HEK293T (cell line): Measurements from ENCODE around the gene COPG2.

ENCODE experiments used
- CTCF ChIA-PET: fragments of 350-600 bp; formaldehyde crosslinking; extraction: SDS; loops from one replicate; lab custom pipeline; 2021; ENCODE audit warnings: antibody characterized with exemption, inconsistent platforms; lab: Yijun Ruan, JAX
- POLR2A ChIA-PET: fragments of 350-600 bp; formaldehyde crosslinking; extraction: SDS; loops from one replicate; lab custom pipeline; 2020; ENCODE audit warnings: antibody characterized with exemption, inconsistent platforms; lab: Yijun Ruan, JAX
- DNase-seq: peaks from one replicate; pipeline ENCODE4 v3.0.0; 2012; ENCODE audit warnings: mixed read lengths; ENCODE audit errors: extremely low spot score
- ARNT ChIP-seq: fragments of 450-650 bp; IDR thresholded peaks from 2 replicates; pipeline ENCODE4 v1.6.1; 2017; ENCODE audit warnings: mild to moderate bottlenecking
- BHLHE40 ChIP-seq: fragments of 450-650 bp; IDR thresholded peaks from 2 replicates; pipeline ENCODE4 v1.6.1; 2016; ENCODE audit warnings: mild to moderate bottlenecking, moderate library complexity, borderline replicate concordance
- CTBP1 ChIP-seq: fragments of 450-650 bp; IDR thresholded peaks from 2 replicates; pipeline ENCODE4 v1.6.1; 2016; ENCODE audit warnings: borderline replicate concordance
- ELF4 ChIP-seq: fragments of 450-650 bp; IDR thresholded peaks from 2 replicates; pipeline ENCODE4 v1.6.1; 2017; ENCODE audit warnings: antibody characterized with exemption
- FOXA1 ChIP-seq: fragments of 450-650 bp; IDR thresholded peaks from 2 replicates; pipeline ENCODE4 v1.6.1; 2016; ENCODE audit warnings: mild to moderate bottlenecking
- FOXK2 ChIP-seq: fragments of 450-650 bp; IDR thresholded peaks from 2 replicates; pipeline ENCODE4 v1.6.1; 2016; ENCODE audit warnings: mild to moderate bottlenecking
- FOXM1 ChIP-seq: fragments of 450-650 bp; IDR thresholded peaks from 2 replicates; pipeline ENCODE4 v1.6.1; 2017; ENCODE audit warnings: mild to moderate bottlenecking, borderline replicate concordance
- HDGF ChIP-seq: fragments of 450-650 bp; IDR thresholded peaks from 2 replicates; pipeline ENCODE4 v1.6.1; 2017; ENCODE audit warnings: antibody characterized with exemption, borderline replicate concordance
- L3MBTL2 ChIP-seq: fragments of 450-650 bp; conservative IDR thresholded peaks from 2 replicates; pipeline ENCODE4 v1.6.1; 2016; ENCODE audit warnings: mild to moderate bottlenecking
- LEF1 ChIP-seq: fragments of 450-650 bp; IDR thresholded peaks from 2 replicates; pipeline ENCODE4 v1.6.1; 2017; ENCODE audit warnings: mild to moderate bottlenecking, borderline replicate concordance
- NFRKB ChIP-seq: fragments of 450-650 bp; IDR thresholded peaks from 2 replicates; pipeline ENCODE4 v1.6.1; 2016; ENCODE audit warnings: mild to moderate bottlenecking, moderate library complexity
- PKNOX1 ChIP-seq: fragments of 450-650 bp; IDR thresholded peaks from 2 replicates; pipeline ENCODE4 v1.6.1; 2016
- SP1 ChIP-seq: fragments of 450-650 bp; IDR thresholded peaks from 2 replicates; pipeline ENCODE4 v1.6.1; 2017
- SUZ12 ChIP-seq: fragments of 450-650 bp; IDR thresholded peaks from 2 replicates; pipeline ENCODE4 v1.6.1; 2016; ENCODE audit warnings: mild to moderate bottlenecking
- TARDBP ChIP-seq: fragments of 450-650 bp; IDR thresholded peaks from 2 replicates; pipeline ENCODE4 v1.6.1; 2016
- ZNF384 ChIP-seq: fragments of 450-650 bp; IDR thresholded peaks from 2 replicates; pipeline ENCODE4 v1.6.1; 2016

The COPG2 gene

GRCh38 chr7:130500910-130501309, 167.6 kb downstream of the COPG2 start:
- ChIA-PET POLR2A (no interaction called here), CTCF (no interaction called here)
- DNase-seq: no peak
- TF ChIP-seq LEF1 (no peak), TARDBP (no peak), SUZ12 (no peak), CTBP1 (no peak), PKNOX1 (no peak), HDGF (no peak), ZNF384 (no peak), ELF4 (no peak), FOXK2 (no peak)

GRCh38 chr7:130500463-130500862, 168.1 kb downstream of the COPG2 start:
- no peak for DNase-seq
- POLR2A ChIA-PET: no interaction called here
- CTCF ChIA-PET: no interaction called here
- TF ChIP-seq CTBP1 (no peak), HDGF (no peak), L3MBTL2 (no peak), SP1 (no peak), LEF1 (no peak), NFRKB (no peak), BHLHE40 (no peak), ELF4 (no peak), PKNOX1 (no peak), ZNF384 (no peak), FOXM1 (no peak), FOXK2 (no peak)

GRCh38 chr7:130494431-130494858, 174.1 kb downstream of the COPG2 start:
- ChIA-PET CTCF (no interaction called here), POLR2A (no interaction called here)
- DNase-seq: no peak
- TF ChIP-seq NFRKB: no peak
- no peak for TF ChIP-seq SUZ12
- TF ChIP-seq BHLHE40: no peak
- no peak for TF ChIP-seq SP1
- no peak for TF ChIP-seq ZNF384
- TF ChIP-seq PKNOX1: no peak
- TF ChIP-seq LEF1: no peak
- no peak for TF ChIP-seq ARNT
- no peak for TF ChIP-seq TARDBP
- TF ChIP-seq ELF4: no peak
- TF ChIP-seq HDGF: no peak
- TF ChIP-seq FOXA1: no peak
- TF ChIP-seq L3MBTL2: no peak
- no peak for TF ChIP-seq FOXK2
- TF ChIP-seq FOXM1: no peak
- no peak for TF ChIP-seq CTBP1

GRCh38 chr7:130493275-130493873, 175.2 kb downstream of the COPG2 start:
- ChIA-PET CTCF (no interaction called here), POLR2A (no interaction called here)
- no peak for DNase-seq
- TF ChIP-seq HDGF: no peak

- no peak for DNase-seq
- TF ChIP-seq FOXA1 (no peak), PKNOX1 (no peak), FOXK2 (no peak), SP1 (no peak), L3MBTL2 (no peak), ELF4 (no peak), SUZ12 (no peak), HDGF (no peak), LEF1 (no peak), TARDBP (no peak), NFRKB (no peak), FOXM1 (no peak)
- ChIA-PET POLR2A (no interaction called here), CTCF (no interaction called here)
Measured at GRCh38 chr7:130492523-130493274, 175.8 kb downstream of the COPG2 start.
